GM18505 (cell line): Measurements from ENCODE around the gene ADARB1.

Source experiments
- ATAC-seq: cut with Tn5 transposase; IDR thresholded peaks from one replicate; pipeline ENCODE4 v1.9.1; 2021; ENCODE audit not compliant: unreplicated experiment
- POLR2A ChIP-seq: IDR thresholded peaks from 4 replicates; pipeline ENCODE4 v1.6.1; 2011; ENCODE audit warnings: borderline replicate concordance; ENCODE audit not compliant: insufficient read depth, insufficient read length; ENCODE audit errors: extremely low read depth

The ADARB1 gene

GRCh38 chr21:45168522-45168921 lies 94.1 kb downstream of the ADARB1 start:
- ATAC-seq = no peak
- no peak for TF ChIP-seq POLR2A

GRCh38 chr21:45169001-45169400 lies 94.6 kb downstream of the ADARB1 start:
- TF ChIP-seq POLR2A = no peak

GRCh38 chr21:45169682-45170081 lies 95.3 kb downstream of the ADARB1 start:
- no peak for ATAC-seq
- TF ChIP-seq POLR2A = no peak

More at GRCh38 chr21:45169001-45169400, 94.6 kb downstream of the ADARB1 start:
- no peak for ATAC-seq

GRCh38 chr21:45170987-45171386 lies 96.6 kb downstream of the ADARB1 start:
- ATAC-seq = no peak
- TF ChIP-seq POLR2A = no peak

- no peak for TF ChIP-seq POLR2A
- no peak for ATAC-seq
Measured at GRCh38 chr21:45172420-45172819, 98.0 kb downstream of the ADARB1 start.

- ATAC-seq = no peak
- no peak for TF ChIP-seq POLR2A
Measured at GRCh38 chr21:45175326-45176095, 101.1 kb downstream of the ADARB1 start.

- no peak for ATAC-seq
- no peak for TF ChIP-seq POLR2A
Measured at GRCh38 chr21:45176141-45176540, 101.8 kb downstream of the ADARB1 start.

- no peak for ATAC-seq
- no peak for TF ChIP-seq POLR2A
Measured at GRCh38 chr21:45177039-45177438, 102.7 kb downstream of the ADARB1 start.

- ATAC-seq = no peak
- no peak for TF ChIP-seq POLR2A
Measured at GRCh38 chr21:45178070-45178608, 103.8 kb downstream of the ADARB1 start.

- no peak for ATAC-seq
- no peak for TF ChIP-seq POLR2A
Measured at GRCh38 chr21:45178971-45179370, 104.6 kb downstream of the ADARB1 start.

GRCh38 chr21:45179568-45180245 lies 105.3 kb downstream of the ADARB1 start:
- ATAC-seq = no peak
- TF ChIP-seq POLR2A = no peak

GRCh38 chr21:45180246-45180599 lies 105.8 kb downstream of the ADARB1 start:
- ATAC-seq = no peak

GRCh38 chr21:45182958-45183357 lies 108.6 kb downstream of the ADARB1 start:
- TF ChIP-seq POLR2A = no peak
- no peak for ATAC-seq

More at GRCh38 chr21:45180246-45180599, 105.8 kb downstream of the ADARB1 start:
- TF ChIP-seq POLR2A = no peak

GRCh38 chr21:45183852-45184251 lies 109.5 kb downstream of the ADARB1 start:
- ATAC-seq = no peak
- no peak for TF ChIP-seq POLR2A
